Measurements from ENCODE around the gene PRRC2B. TPM values are rescaled to one million over a fixed set of nuclear protein-coding genes. Genes with fewer than 3 reads are reported as not detected.

The PRRC2B gene
- total and polyA plus RNA-seq, 2 experiments from 2014 or later: 45.0 to 193 TPM

GRCh38 chr9:131524665-131525315 is 130.9 kb downstream of the PRRC2B start:
- H3K36me3 ChIP-seq (ENCODE audit: insufficient read depth): peaks cover 14% of the 10 kb centered on the region; the same call in 1 of the 2 replicates
- no peak overlapping the region for H2AFZ ChIP-seq
- H3K79me2 ChIP-seq (replicated peaks; ENCODE audit: insufficient read depth): peaks cover under 1% of the 10 kb centered on the region; the same call in 1 of the 2 replicates
- H3K9me2 ChIP-seq (ENCODE audit: insufficient read depth): no peaks in the 10 kb centered on the region
- Mint-ChIP-seq H3K4me3 (no peak overlapping the region), H3K36me3 (ENCODE audit: low read depth) (peaks cover 72% of the 10 kb centered on the region), H3K4me1 (peaks cover under 1% of the 10 kb centered on the region; the same call in 1 of the 3 replicates), H3K9me3 (no peaks in the 10 kb centered on the region), H3K27me3 (ENCODE audit: insufficient read depth, low read depth, poor library complexity) (peaks cover 17% of the 10 kb centered on the region), H3K27ac (no peak overlapping the region)
- H3K27me3 ChIP-seq (ENCODE audit: insufficient read depth): no peaks in the 10 kb centered on the region
- no peak overlapping the region for H3K27ac ChIP-seq (ENCODE audit: low read depth)
- no peaks in the 10 kb centered on the region for H3K4me1 ChIP-seq (ENCODE audit: insufficient read depth)
- H3K4me2 ChIP-seq: no peak overlapping the region
- H4K20me1 ChIP-seq (replicated peaks; ENCODE audit: insufficient read depth): no peaks in the 10 kb centered on the region; the same call in 1 of the 2 replicates
- ATAC-seq (no peak), DNase-seq (ENCODE audit: low spot score) (no peak)
- H3F3A ChIP-seq (replicated peaks; ENCODE audit: low read depth): 0 out of 2 replicates have a peak, but pooled peaks cover 9% of the 10 kb centered on the region
- no peak overlapping the region for H3K4me3 ChIP-seq
- TF ChIP-seq NANOG (IDR thresholded peaks at IDR 0.05; ENCODE audit: borderline replicate concordance) (no peak), EZH2phosphoT487 (IDR thresholded peaks at IDR 0.05; ENCODE audit: unreplicated experiment) (no peak), REST (IDR thresholded peaks at IDR 0.05; ENCODE audit: unreplicated experiment) (no peak), ZNF462 (CRISPR knock-in tag; IDR thresholded peaks at IDR 0.05) (no peak), POLR2AphosphoS5 (IDR thresholded peaks at IDR 0.05; ENCODE audit: low read depth) (no peak), ZNF331 (CRISPR knock-in tag; IDR thresholded peaks at IDR 0.05; ENCODE audit: low read depth) (no peak), ZNF114 (CRISPR knock-in tag; IDR thresholded peaks at IDR 0.05) (no peak), EZH2 (IDR thresholded peaks at IDR 0.05; ENCODE audit: low read depth, unreplicated experiment) (no peak), CTCF (conservative IDR thresholded peaks at IDR 0.05; ENCODE audit: low read depth in 2 of 2) (no peak), ETS1 (IDR thresholded peaks at IDR 0.05) (no peak), CREB1 (CRISPR knock-in tag; IDR thresholded peaks at IDR 0.05; ENCODE audit: low read depth) (no peak), STAT1 (IDR thresholded peaks at IDR 0.05; ENCODE audit: unreplicated experiment) (no peak), JUNB (IDR thresholded peaks at IDR 0.05; ENCODE audit: unreplicated experiment) (no peak)
